Renal cortical epithelial cell (primary cell): Measurements from ENCODE around the gene OVCA2. TPM values are rescaled to one million over a fixed set of nuclear protein-coding genes. Genes with fewer than 3 reads are reported as not detected.

Experiments
- DNase-seq: peaks from one replicate; pipeline ENCODE4 v3.0.0-alpha.2; 2011; ENCODE audit warnings: low read depth
- total RNA-seq: library from RNA; depleted of rRNA; stranded (reverse); fragments of >200 nt; gene quantifications from 2 replicates; pipeline ENCODE4 v1.2.3, GENCODE V29; 2014

Gene OVCA2
- total RNA-seq, 1 donor from 2014 or later = 24.0 TPM

DNA sequence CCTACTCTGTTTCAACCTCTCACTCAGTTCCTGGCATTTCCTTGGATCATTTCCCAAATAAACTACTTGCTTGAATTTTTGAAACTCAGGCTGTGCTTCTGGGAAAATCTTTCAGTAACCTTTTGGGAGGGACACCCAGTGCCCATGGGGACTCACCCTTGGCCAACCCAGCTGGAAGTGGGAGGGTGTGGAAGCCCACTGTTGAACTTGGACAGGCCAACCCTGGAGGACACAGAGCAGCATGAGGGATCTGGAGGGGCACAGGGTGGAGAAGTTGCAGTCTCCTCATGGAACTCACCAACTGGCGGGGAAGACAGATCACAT, 27.9 kb upstream of the OVCA2 start:
- no peak for DNase-seq

DNA sequence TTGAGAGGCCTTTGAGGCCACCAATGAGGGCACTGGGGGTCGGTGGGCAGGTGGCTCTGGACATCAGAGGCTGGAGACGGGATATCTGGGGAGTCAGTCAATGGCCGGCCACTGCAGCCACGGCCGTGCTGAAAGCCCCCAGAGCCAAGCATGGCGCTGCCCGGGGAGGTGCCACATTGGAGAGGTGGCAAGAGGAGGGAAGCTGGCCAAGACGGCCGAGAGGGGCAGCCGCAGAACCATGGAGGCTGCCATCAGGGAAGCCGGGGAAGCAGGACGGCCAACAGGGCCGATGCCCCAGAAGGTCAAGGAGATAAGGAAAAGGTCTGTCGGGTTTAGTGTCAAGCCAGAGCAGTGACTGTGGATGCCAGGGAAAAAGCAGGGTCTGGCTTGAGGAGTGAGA, 26.5 kb upstream of the OVCA2 start:
- no peak for DNase-seq

DNA sequence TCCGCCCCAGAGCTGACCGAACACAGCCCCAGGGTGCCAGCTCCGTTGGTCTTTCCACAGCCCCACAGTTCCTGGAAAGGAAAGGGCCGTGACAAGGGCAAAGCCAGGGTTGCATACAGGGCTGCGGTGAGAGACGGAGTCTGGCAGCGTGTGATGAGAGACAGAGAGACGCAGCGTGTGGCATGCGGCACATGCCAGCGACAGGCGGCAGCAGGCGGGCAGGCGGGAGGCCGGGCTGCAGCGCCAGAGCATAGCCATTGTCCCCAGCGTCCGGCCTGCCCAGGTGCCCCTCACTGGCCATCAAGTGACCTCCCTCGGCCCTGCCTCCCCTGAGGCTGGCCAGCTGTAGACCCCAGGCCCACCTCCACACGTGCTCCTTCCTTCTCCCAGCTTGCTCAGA, 25.3 kb upstream of the OVCA2 start:
- no peak for DNase-seq

DNA sequence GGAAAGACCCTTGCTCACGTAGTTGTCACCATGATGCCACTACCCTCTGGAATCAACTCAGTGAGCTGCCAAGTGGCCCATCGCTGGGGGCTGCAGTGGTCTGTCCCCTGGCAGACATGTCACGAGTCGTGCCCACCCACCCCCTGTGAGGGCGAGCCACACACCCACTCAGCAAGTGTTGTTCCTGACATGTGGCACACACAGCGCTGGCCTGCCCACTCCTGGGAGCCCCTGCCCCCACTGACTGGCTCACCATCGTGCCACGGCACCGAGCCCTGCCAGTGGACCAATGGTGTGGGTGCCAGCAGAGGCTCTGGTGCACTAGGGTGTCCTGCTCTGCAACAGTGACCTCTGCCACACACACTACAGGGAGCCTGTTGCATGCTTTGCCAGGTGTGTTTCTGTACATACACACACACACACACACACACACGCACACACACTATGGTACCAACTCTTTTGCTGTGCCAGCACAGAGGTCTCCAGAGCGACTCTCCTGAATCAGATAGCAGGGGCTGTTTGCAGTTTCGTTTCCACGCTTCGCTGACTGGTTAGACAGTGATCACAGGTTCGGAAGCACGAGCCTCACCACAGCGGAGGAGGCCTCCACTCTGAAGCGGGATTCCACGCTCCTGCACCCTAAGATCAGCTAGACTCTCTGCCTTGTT, 24.4 kb upstream of the OVCA2 start:
- peak; percentile 16 for DNase-seq

DNA sequence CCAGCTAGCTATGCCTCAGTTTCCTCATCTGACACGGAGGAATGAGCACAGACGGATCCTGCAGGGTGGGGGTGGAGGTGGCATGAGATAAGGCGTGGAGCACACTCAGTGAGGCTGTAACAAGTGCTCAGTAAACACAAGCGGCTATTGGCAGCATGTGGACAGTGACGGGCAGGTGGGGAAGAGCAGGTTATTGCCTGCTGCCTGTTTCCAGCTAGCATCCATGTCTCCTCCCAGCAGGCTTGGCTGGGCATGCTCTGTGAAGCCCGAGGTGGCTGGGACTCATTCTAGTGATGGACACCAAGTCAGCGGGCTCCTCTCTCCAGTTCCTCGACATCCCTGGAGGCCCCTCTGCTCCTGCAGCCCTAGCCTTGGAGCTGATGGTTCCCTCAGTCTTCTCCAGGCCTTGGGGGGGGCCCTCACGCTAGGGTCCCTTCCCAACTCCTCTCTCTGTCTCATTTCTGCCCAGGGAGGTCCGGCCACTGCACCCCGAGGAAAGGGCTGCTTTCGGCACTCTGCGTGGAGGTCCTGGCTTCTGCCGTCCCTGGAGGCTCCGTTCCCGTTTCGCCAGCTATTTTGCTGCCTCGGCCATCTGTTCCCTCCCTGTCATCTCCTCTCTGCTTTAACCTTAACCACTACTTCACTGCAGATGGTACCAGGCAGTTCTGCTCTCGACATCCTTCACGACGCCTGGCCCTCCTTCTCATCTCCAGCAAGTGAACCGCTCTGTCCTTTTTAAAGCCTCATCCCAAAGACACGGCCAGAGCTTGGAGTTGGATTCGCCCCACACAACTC, 22.9 kb upstream of the OVCA2 start:
- DNase-seq = no peak

DNA sequence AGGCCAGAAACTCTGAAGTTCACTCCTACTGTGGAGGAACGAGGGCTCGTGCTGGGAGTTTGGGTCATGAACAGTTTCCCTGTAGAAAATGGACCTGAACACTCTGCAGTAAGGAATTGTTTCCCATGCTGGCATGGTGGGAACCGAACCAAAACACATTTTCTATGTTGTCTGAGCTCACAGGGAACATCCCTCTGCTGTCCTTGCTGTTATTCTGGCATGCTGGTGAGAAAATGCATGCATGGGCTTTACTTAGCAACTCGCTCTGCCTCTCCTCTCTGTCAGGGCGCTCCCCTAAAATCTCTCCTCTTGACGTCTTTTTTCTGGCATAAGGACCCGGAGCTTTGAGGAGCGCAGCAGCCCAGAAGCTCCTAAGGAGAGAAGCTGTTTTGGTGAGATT, 22.1 kb upstream of the OVCA2 start:
- DNase-seq = no peak

DNA sequence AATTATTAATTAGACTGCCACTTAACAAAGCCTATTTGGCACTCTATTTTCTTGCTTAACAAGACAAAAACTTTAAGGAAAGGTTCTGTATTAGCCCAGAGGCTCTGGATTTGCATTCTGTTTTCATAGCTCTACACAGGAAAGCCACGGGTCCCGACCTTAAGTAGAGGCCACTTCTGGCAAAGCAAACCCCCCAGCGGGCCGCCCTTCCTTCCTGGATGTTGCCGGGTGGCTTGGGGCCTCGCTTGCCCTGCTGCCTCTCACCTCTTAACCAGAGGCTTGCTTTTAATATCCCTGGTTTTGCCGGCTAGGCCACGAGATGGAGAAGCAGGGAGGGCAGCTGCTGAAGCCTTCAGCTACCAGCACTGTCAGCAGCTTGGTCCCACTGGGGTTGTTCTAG, 21.1 kb upstream of the OVCA2 start:
- DNase-seq = no peak

DNA sequence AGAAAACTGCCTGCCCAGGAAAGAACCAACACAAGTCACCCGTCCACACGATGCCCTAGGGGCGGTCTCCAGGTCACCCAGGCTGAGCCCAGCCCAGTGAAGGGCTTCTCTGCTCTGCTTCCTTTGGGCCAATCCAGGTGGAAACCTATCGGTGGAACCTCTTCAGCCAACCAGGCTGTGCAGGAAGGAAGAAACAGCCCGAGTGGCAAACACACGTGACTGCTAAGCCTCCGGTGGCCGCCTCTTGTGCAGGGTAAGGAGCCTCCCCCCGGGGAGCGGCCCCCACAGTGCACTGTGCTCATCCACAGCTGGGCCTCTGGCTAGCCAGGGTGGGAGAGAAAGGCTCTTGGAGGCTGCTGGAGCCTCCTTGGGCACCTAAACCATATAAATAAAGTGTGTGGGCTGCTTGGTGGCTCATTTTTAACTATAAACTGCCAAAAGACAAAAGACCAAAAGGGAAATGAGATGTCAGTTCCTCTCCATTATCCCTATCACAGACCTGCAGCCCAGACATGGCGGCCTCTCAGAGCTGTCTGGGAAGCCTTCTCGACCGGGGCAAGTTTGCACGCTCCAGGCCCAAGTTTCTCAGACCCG, 19.1 kb upstream of the OVCA2 start:
- DNase-seq = no peak

DNA sequence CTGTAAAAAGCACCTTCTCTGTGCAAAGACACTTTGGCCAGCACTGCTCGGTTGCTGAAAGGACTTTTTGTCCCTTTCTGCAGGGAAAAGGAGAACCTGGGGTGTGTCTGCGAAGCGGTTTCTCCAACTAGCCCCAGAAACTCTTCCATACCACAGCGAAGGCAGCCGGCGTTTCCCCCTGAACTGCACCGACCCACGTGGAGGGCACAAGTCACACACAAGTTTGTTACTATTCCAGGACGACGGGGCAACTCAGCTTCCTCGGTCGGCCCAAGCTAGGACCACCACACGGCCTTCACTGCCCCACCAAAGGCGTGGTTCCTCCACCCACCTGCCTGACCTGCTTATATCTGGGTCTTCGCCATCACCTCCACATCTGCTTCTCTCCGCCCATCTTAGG, 18.6 kb upstream of the OVCA2 start:
- DNase-seq = no peak

DNA sequence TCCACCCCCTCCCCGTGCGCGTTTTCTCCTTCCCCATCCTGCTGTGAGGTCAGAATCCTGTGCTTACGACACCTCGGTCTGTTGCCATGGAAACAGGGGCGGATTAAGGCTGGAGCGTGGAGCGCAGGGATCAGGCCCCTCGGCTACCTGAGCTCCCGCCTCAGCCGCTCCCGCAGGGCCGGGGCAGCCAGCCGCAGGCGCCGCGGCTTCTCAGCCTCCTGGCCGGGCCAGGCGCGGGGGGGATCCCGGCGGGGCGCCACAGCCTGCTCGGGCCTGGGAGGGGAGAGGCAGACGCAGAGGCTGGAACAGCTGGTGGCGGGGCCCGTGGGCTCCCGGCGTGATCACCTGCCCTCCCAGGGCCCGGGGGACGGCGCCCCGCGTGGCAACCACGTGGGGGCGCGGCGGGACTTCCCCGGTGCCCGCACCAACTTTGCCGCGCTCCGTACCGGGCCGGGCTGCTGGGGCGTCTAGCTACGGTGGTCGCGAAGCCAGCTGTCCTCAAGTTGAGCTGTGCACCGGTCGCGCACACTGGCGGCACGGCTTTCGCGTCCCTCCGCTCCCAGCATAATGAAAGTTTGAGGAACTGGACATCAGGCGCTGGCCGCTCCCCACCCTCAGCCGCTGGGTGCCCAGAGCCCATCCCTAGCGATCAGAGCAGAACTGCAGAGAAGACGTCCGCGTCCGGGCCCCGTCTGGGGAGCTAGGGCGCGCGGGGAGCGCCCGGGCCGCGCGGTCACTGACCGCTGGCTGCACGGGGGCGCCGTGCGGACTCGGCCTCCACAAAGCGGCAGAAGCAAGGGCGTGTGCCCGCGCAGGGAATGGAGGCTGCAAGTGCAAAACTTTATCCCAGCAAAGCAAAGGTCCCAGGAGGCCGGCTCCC, 17.9 kb upstream of the OVCA2 start:
- DNase-seq = no peak

DNA sequence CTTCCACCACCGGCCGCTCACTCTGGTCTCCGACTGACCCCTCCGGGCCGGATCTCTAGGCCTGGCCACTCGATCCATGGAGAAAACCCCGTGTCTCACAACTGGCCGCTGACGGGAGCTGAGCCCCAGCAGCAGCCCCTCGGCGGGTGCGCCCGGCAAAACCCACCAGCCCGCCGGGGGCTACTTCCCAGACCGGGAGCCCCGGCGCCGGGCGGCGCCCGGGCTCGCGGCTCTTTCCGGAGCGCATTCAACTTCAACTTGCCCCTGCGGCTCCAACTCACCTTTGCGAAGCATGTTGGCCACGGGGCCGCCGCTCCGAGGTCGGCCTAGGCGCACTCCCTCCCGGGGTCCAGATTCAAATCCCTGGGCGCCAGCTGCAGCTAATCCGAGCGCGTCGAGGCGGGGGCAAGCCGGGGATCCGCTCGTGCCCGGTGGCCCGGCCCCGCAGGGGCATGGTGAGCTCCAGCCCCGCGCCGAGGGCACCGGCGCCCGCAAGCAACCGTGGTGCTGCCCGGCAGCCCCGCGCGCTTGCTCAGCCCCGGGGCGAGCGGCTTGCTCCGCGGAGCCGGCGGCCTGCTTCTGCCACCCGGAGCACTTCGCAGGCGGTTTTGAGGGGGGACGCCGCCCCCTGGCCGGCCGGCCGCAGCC, 17.1 kb upstream of the OVCA2 start:
- no peak for DNase-seq

DNA sequence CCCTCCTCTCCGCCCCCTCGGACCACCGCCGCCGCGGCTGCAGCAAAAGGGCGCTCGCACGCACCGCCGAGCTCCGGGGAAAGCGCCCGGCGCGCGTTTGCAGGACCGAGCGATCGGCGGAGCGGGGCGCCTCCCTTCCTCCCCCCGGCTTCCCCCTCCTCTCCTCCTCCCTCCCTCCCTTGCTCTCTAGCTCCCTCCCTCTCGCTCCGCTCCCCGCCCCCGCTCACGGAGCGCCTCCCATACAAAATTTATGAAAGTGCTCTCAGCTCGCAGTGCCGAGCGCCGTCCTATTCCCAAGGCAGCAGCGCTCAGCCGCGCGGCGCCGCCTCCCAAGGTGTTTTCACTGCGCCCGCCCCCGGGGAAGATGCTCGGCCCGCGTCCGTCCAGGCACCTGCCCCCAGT, 16.6 kb upstream of the OVCA2 start, which contains the start of gene RTN4RL1:
Gene RTN4RL1 (minus strand): TSS at position 115 of the 402 bp plus-strand sequence. CDS start 469 bp downstream, outside the sequence.
- no peak for DNase-seq

DNA sequence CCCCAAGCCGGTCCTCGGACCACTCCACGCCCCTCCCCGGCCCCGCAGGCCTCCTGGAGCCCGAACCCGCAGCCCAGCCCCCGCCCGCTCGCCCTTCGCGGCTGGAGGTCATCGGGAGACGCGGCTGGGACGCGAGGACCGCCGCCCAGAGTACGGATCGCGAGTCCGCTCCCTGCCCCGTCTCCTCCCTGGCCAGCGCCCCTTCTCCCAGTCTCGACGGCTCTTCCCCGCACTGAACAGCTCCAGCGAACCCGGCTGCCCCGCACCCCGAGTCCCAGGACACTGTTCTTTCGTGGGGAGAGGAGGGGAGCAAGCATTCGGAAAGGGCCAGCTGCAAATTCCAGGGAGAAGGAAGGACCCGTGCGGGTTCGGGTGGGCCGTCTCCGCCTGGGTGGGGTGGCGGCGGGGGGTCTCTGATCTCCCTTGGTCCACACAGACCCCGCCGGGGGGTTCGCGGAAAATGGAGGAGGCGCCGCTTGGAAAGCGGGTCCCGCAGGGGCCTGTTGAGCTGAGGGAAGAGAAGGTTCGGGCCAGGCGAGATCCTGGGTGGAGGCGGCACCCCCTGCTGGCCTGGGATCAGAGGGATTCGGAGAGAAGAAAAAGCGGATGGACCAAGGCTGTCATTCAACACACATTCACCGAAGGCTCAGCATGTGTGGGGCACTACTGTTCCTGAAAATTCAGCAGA, 16.1 kb upstream of the OVCA2 start:
- peak; percentile 37 for DNase-seq

DNA sequence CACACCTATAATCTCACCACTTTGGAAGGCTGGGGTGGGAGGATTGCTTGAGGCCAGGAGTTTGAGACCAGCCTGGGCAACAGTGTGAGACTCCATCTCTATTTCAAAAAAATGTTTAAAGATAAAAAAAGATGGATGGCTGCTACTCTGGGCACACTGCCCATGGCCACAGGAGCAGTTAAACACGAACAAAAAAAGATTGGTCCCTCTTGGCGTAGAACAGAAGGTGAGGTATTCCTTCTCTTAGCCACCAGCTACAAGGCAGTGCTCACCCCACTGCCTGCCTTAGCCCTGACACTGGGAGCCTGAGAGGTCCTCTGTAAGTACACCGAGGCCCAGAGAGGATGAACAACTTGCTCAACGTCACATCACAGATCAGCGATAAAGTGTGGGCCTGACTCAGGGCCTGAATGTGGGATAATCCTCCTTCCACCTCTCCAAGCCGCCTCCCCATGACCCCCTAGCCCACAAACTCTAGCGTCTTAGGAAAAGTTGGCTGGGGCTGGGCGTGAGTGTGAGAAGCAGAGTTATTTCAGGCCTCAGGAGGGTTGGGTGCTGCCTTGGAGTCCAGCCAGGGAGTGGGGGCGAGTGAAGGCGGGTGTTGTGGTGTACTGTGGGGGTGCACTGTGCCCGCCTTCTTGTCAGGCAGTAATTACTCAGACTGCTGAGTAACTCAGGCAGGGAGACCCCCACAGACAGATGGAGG, 14.1 kb upstream of the OVCA2 start:
- no peak for DNase-seq

DNA sequence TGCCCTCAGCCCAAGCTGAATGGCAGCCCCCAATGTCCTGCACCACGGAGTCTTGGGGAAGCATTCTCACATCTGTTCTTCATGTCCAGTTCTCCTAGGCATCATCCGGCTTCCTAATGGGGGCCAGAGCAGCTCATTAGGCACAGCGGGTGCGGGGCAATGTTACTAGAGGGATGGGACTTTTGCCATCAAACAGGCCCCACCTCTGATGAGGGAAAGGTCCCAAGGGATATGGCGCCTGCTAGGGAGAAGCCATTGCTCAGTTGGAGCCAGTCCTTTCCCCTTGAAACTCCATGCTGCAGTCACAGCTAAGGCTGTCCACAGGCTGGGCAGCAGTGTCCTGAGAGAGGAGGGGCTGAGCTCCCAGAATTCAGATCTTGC, 13.6 kb upstream of the OVCA2 start:
- no peak for DNase-seq

DNA sequence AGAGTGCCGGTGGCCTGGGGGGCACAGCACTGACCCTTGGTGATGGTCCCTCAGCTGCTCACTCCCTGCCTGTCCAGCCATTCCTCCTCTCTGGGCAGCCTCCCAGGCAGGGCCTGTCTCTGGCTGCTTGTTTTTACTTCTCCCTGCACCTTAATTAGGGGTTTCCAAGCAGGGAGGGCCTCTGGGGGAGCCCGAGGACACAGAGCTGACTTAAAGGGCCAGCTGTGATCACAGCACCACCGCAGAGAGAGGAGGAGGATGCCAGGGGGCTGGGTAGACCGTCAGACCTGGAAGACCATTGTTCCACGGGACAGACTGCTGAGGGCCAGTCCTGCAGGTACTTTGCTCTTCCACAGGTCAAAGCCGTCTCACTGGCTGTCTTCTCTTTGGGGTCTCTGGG, 13.1 kb upstream of the OVCA2 start:
- DNase-seq = no peak

DNA sequence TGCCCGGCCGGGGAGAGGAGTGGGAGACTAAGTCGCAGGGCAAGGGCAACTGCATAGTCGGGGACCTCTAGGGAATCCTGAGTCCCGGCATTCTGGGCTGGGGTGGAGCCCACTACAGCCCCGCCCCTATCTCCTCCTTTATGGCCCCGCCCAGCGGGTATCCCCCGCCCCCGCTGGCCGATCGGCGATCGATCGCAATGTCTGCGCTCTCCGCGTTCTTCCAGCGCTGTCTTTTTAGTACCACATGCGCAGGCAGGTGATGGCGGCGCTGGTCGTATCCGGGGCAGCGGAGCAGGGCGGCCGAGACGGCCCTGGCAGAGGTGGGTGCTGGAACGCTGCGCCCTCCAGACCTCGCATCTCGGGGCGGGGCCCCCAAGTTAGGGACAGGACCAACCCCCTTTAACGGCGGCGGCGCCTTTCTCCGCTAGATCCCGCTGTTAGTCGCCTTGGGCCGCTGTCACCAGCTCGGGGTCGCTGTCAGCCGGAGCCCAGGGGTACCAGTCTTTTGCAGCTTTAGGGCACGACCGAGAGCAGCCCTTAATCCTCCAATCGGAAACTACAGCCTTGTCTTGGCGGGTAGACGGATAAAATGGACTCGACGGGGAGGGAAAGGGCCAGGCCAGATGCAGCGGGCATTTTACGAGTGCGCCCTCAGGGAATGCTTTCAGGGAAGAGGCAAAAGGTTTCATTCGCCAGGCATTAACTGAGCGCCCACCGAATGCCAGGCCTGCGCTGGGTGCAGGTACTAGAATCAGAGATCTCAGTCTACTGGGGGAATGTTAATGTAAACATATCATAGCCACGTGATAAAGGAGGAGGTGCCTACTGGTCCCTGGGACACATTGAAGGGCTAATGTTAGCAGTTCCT, 11.7 kb upstream of the OVCA2 start, which contains the start of gene DPH1:
Gene DPH1 (plus strand): TSS at position 243 of the 868 bp plus-strand sequence. CDS start 17 bp downstream, at position 260.
- DNase-seq = peak; percentile 89

DNA sequence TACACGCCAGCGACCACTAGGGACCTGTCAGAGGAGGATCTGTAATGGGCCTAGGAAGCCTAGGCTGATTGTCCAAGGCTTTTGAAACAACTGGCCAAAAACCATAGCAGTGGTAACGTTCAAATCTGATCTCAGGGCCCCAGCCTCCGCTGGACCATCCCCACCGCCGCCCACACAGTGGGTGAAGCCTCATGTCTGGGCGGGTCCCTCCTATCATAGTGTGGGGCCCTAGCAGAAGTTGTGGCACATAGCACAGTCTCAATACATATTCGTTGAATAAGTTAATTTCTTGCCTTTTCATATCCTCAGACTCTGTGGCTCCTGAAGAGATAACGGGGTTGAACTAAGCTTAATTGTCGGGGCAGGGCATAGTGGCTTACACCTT, 11.1 kb upstream of the OVCA2 start:
- no peak for DNase-seq

DNA sequence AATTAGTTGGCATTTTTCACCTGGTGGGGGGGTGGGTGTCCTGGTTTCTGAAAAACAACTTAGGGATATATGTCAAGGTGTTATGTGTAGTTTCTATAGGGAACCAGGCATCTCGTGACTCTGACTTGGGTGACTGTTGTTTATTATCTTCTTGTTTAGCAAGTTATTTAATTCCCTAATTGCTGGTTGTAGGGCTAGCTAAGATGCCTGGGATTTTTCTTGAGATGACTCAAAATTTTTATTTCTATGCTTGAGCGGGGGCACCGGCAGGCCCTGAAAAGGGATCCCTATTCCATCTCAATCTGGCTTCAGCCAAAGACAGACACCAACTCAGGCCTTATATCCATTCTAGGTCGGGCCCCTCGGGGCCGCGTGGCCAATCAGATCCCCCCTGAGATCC, 8.7 kb upstream of the OVCA2 start:
- DNase-seq = peak; percentile 52
